Osteocyte (in vitro differentiated cells): ENCODE measurements around the gene KNTC1. TPM values are rescaled to one million over a fixed set of nuclear protein-coding genes. Genes with fewer than 3 reads are reported as not detected.

Experiments
- DNase-seq: peaks from one replicate; pipeline ENCODE4 v3.0.0; 2021; ENCODE audit warnings: mixed read lengths; ENCODE audit not compliant: unreplicated experiment; ENCODE audit errors: extremely low spot score
- H3K27ac Mint-ChIP-seq: one replicate; pipeline ENCODE4 v1.8.0; 2021; ENCODE audit warnings: mild to moderate bottlenecking, mixed read lengths; ENCODE audit not compliant: unreplicated experiment
- H3K27me3 Mint-ChIP-seq: one replicate; pipeline ENCODE4 v1.8.0; 2021; ENCODE audit warnings: mixed read lengths; ENCODE audit not compliant: unreplicated experiment
- H3K36me3 Mint-ChIP-seq: one replicate; pipeline ENCODE4 v1.8.0; 2021; ENCODE audit warnings: mixed read lengths; ENCODE audit not compliant: unreplicated experiment
- H3K4me1 Mint-ChIP-seq: one replicate; pipeline ENCODE4 v1.8.0; 2021; ENCODE audit warnings: mixed read lengths; ENCODE audit not compliant: unreplicated experiment
- H3K4me3 Mint-ChIP-seq: one replicate; pipeline ENCODE4 v1.8.0; 2021; ENCODE audit warnings: mild to moderate bottlenecking, moderate library complexity, mixed read lengths; ENCODE audit not compliant: unreplicated experiment
- H3K9me3 Mint-ChIP-seq: one replicate; pipeline ENCODE4 v1.8.0; 2021; ENCODE audit warnings: mixed read lengths; ENCODE audit not compliant: unreplicated experiment
- total RNA-seq: library from RNA; stranded (reverse); gene quantifications from 2 replicates; pipeline ENCODE4 v1.2.1, GENCODE V29; 2021
- TF ChIP-seq, protein P1 (sequence below): fragments of 200-600 bp; sonication (generic); IDR thresholded peaks from 2 replicates; pipeline ENCODE4 v1.5.0; 2021; ENCODE audit warnings: antibody characterized with exemption, mild to moderate bottlenecking, moderate library complexity

KNTC1 gene
- total RNA-seq, 1 donor from 2014 or later, result 14.1 TPM

- H3K36me3 Mint-ChIP-seq, result peaks cover 9% of the 10 kb centered on the region
- TF ChIP-seq, protein P1, sequence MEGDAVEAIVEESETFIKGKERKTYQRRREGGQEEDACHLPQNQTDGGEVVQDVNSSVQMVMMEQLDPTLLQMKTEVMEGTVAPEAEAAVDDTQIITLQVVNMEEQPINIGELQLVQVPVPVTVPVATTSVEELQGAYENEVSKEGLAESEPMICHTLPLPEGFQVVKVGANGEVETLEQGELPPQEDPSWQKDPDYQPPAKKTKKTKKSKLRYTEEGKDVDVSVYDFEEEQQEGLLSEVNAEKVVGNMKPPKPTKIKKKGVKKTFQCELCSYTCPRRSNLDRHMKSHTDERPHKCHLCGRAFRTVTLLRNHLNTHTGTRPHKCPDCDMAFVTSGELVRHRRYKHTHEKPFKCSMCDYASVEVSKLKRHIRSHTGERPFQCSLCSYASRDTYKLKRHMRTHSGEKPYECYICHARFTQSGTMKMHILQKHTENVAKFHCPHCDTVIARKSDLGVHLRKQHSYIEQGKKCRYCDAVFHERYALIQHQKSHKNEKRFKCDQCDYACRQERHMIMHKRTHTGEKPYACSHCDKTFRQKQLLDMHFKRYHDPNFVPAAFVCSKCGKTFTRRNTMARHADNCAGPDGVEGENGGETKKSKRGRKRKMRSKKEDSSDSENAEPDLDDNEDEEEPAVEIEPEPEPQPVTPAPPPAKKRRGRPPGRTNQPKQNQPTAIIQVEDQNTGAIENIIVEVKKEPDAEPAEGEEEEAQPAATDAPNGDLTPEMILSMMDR, result no peak
- H3K4me1 Mint-ChIP-seq, result peaks cover 12% of the 10 kb centered on the region
- no peaks in the 10 kb centered on the region for H3K27me3 Mint-ChIP-seq
- DNase-seq, result no peak
- no peak overlapping the region for H3K27ac Mint-ChIP-seq
- no peak overlapping the region for H3K4me3 Mint-ChIP-seq
- H3K9me3 Mint-ChIP-seq, result no peaks in the 10 kb centered on the region
These were observed 1.5 kb downstream of the KNTC1 start for GRCh38 chr12:122528582-122528981.

DNA sequence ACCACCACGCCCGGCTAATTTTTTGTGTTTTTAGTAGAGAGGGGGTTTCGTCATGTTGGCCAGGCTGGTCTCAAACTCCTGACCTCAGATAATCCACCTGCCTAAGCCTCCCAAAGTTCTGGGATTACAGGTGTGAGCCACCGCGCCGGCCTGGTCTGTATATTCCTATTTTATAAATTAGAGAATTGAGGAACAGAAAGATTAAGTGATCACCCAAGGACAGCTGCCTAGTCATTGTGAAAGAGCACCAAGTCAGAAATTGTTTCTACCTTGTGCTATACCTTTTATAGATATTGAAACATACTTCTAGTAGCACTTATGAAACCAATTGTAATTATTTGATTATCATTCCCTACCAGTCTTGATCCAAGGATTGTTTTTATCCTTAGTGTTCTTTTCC lies 1.9 kb downstream of the KNTC1 start:
- H3K4me3 Mint-ChIP-seq, result no peak overlapping the region
- H3K36me3 Mint-ChIP-seq, result peaks cover 9% of the 10 kb centered on the region
- H3K4me1 Mint-ChIP-seq, result peaks cover 8% of the 10 kb centered on the region
- no peak for DNase-seq
- H3K27ac Mint-ChIP-seq, result no peak overlapping the region
- no peaks in the 10 kb centered on the region for H3K27me3 Mint-ChIP-seq
- TF ChIP-seq, protein P1, result no peak
- H3K9me3 Mint-ChIP-seq, result no peaks in the 10 kb centered on the region

DNA sequence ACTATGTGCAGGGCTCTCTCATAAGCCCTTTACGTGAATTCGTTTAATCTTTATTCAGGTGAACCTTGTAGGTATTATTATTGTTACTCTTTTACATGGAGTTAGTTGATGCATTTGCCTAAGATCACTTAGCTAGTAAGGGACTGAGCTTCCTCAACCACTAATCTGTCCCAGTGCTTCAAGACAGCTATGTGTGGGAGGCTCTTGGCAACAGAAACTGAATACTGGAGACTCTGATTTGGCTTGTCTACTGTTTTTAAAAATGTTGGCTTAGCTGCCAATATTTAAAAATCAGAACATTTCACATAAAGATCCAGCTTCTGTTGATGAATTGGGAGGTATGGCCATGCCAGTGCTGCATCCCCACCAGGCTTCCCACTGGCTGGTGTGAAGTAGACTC lies 6.8 kb downstream of the KNTC1 start:
- Mint-ChIP-seq H3K4me1 (no peaks in the 10 kb centered on the region), H3K4me3 (no peak overlapping the region), H3K36me3 (no peaks in the 10 kb centered on the region), H3K9me3 (no peaks in the 10 kb centered on the region), H3K27ac (no peak overlapping the region), H3K27me3 (no peaks in the 10 kb centered on the region)
- TF ChIP-seq, protein P1, result no peak
- no peak for DNase-seq

DNA sequence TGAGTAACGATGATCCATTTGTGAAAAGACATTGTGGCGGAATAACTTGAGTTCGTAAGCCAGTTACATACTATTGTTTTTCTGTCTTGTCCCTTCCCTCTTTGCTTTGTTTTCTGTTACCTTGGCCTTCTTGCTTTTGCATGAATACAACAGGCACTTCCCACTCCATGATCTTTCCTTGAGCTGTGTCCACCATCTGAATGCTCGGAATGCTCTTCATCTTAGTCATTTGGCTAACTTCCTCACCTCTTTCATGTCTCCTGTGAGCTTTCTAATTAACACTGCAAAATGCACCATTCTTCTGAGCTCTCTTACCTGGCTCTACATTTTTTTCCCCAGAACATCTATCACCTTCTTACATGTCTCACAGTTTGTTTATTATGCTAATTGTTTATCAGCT lies 10.0 kb downstream of the KNTC1 start:
- H3K36me3 Mint-ChIP-seq, result no peaks in the 10 kb centered on the region
- no peaks in the 10 kb centered on the region for H3K4me1 Mint-ChIP-seq
- H3K27me3 Mint-ChIP-seq, result no peaks in the 10 kb centered on the region
- H3K4me3 Mint-ChIP-seq, result no peak overlapping the region
- H3K27ac Mint-ChIP-seq, result no peak overlapping the region
- TF ChIP-seq, protein P1, result no peak
- no peak for DNase-seq
- H3K9me3 Mint-ChIP-seq, result no peaks in the 10 kb centered on the region

DNA sequence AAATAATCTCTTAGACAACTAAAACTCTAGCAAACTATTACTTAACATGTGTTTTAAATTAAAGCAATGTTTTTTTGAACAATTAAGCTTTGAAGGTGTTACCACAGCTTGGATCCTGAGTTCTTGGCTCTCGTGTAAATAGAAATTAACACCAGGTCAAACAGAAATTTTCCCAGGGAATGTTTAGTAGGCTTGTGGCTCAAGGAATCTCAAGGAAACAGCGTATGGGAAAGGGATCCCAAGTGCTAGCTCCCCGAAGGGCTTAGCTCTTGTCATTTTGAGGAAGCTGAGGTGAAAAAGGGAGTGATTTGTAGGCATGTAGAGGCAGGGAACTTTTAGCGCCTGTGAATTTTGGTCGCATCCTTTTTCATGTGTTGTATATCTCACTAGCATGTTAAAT lies 11.4 kb downstream of the KNTC1 start:
- TF ChIP-seq, protein P1, result no peak
- Mint-ChIP-seq H3K9me3 (no peaks in the 10 kb centered on the region), H3K27ac (no peak overlapping the region), H3K27me3 (no peaks in the 10 kb centered on the region), H3K4me1 (no peaks in the 10 kb centered on the region), H3K4me3 (no peak overlapping the region), H3K36me3 (peaks cover 2% of the 10 kb centered on the region)
- DNase-seq, result no peak
